ENCODE measurements around the gene INPP4B. TPM values are rescaled to one million over a fixed set of nuclear protein-coding genes. Genes with fewer than 3 reads are reported as not detected.

INPP4B gene
- total and polyA plus RNA-seq, 9 donors, result 1.7 to 14.7 (median 10.7) TPM

- WGBS, 3 donors, result 82 to 96% (median 96%) methylated on average over 2 of the region's 2 CpGs
- no peaks in the 10 kb centered on the region for H3K36me3 ChIP-seq
- H3K4me3 ChIP-seq, result no peak overlapping the region
- DNase-seq, result no peak
- TF ChIP-seq, protein P1, sequence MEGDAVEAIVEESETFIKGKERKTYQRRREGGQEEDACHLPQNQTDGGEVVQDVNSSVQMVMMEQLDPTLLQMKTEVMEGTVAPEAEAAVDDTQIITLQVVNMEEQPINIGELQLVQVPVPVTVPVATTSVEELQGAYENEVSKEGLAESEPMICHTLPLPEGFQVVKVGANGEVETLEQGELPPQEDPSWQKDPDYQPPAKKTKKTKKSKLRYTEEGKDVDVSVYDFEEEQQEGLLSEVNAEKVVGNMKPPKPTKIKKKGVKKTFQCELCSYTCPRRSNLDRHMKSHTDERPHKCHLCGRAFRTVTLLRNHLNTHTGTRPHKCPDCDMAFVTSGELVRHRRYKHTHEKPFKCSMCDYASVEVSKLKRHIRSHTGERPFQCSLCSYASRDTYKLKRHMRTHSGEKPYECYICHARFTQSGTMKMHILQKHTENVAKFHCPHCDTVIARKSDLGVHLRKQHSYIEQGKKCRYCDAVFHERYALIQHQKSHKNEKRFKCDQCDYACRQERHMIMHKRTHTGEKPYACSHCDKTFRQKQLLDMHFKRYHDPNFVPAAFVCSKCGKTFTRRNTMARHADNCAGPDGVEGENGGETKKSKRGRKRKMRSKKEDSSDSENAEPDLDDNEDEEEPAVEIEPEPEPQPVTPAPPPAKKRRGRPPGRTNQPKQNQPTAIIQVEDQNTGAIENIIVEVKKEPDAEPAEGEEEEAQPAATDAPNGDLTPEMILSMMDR (IDR thresholded peaks at IDR 0.05), result no peak
- TF ChIP-seq POLR2A (IDR thresholded peaks at IDR 0.05) (no peak), EP300 (IDR thresholded peaks at IDR 0.05) (no peak)
- intact Hi-C loops (cut with DNase I), result loop anchor here in 1 of 4 donors (5.0 kb wide), 1 partner anchor 361 kb away; no protein-coding TSS in a partner anchor
- H3K27ac ChIP-seq, result no peak overlapping the region
- no peaks in the 10 kb centered on the region for H3K27me3 ChIP-seq
- no peaks in the 10 kb centered on the region for H3K4me1 ChIP-seq (ENCODE audit: insufficient read depth)
- no peaks in the 10 kb centered on the region for H3K9me3 ChIP-seq
Measured at GRCh38 chr4:142463206-142463605, 382.9 kb downstream of the INPP4B start.

GRCh38 chr4:142452161-142452855, 393.8 kb downstream of the INPP4B start:
- TF ChIP-seq EP300 (IDR thresholded peaks at IDR 0.05) (no peak), POLR2A (IDR thresholded peaks at IDR 0.05) (no peak)
- TF ChIP-seq, protein P1 (IDR thresholded peaks at IDR 0.05), result no peak
- H3K9me3 ChIP-seq, result no peaks in the 10 kb centered on the region
- no peaks in the 10 kb centered on the region for H3K36me3 ChIP-seq
- no peaks in the 10 kb centered on the region for H3K4me1 ChIP-seq (ENCODE audit: insufficient read depth)
- no peak overlapping the region for H3K27ac ChIP-seq
- H3K27me3 ChIP-seq, result no peaks in the 10 kb centered on the region
- 78 to 85% (median 83%) methylated on average over 6 of the region's 6 CpGs for WGBS, 3 donors
- no peak overlapping the region for H3K4me3 ChIP-seq
- no peak for DNase-seq
- intact Hi-C loops (cut with DNase I), result no loop called here

DNA sequence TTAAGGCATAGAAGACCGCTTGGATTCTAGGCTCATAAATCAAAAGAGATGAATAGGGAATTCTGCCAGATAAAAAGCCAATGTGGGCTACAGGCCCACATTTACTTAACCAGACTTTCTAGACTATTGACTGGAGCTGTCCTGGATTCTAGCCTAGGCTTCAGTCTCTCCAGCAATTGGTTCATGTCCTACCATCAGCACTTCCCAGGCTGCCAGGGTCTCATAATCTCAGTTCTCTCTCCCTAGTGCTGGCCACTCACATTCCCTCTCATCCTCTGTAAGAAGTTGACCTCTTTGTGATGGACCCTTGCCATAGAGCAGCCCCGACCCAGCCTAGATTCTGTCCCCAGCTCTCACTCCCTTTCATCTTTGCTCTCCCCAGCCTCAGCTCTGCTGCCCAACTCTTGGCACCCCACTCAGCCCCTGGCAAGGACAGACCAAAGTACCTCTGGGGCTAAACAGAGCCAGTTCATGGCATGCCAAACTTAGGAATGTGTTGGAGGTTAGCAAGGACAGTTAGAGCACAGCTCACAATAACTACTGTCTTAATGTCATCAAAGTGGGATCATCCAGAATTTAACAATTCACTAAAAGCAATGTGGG, 396.2 kb downstream of the INPP4B start:
- no peak for TF ChIP-seq POLR2A (IDR thresholded peaks at IDR 0.05)
- no peak for TF ChIP-seq EP300 (IDR thresholded peaks at IDR 0.05)
- TF ChIP-seq, protein P1 (IDR thresholded peaks at IDR 0.05), result no peak
- no peaks in the 10 kb centered on the region for H3K36me3 ChIP-seq
- 83 to 92% (median 86%) methylated on average over 2 of the region's 2 CpGs for WGBS, 3 donors
- H3K27ac ChIP-seq, result no peak overlapping the region
- intact Hi-C loops (cut with DNase I), result no loop called here
- H3K9me3 ChIP-seq, result no peaks in the 10 kb centered on the region
- no peak overlapping the region for H3K4me3 ChIP-seq
- no peak for DNase-seq
- no peaks in the 10 kb centered on the region for H3K27me3 ChIP-seq
- H3K4me1 ChIP-seq (ENCODE audit: insufficient read depth), result no peaks in the 10 kb centered on the region

DNA sequence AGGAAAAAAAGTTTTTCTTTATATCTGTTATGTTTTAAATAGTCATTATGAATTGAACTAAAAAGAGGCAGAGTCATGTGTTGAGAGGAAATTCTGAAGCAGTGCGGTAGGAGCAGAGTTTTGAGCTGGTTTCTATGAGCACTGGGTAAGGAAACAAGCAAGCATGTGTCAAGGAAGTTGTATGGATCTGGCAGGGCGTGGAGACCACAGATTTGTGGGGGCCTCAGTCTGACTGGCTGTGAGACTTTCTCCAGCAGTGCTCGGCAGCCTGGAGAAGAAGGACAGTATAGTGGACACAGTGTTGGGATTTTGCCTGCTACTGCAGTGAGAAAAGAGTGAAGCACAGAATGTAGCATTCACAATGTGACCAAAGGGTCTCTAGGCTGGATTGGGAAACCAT, 399.1 kb downstream of the INPP4B start:
- no peaks in the 10 kb centered on the region for H3K27me3 ChIP-seq
- no peak overlapping the region for H3K4me3 ChIP-seq
- H3K36me3 ChIP-seq, result no peaks in the 10 kb centered on the region
- no peak overlapping the region for H3K27ac ChIP-seq
- H3K9me3 ChIP-seq, result no peaks in the 10 kb centered on the region
- intact Hi-C loops (cut with DNase I), result no loop called here
- 84 to 93% (median 88%) methylated on average over 3 of the region's 3 CpGs for WGBS, 3 donors
- no peaks in the 10 kb centered on the region for H3K4me1 ChIP-seq (ENCODE audit: insufficient read depth)
- no peak for DNase-seq
- TF ChIP-seq, protein P1 (IDR thresholded peaks at IDR 0.05), result no peak
- TF ChIP-seq EP300 (IDR thresholded peaks at IDR 0.05), result no peak
- no peak for TF ChIP-seq POLR2A (IDR thresholded peaks at IDR 0.05)

All from ovary (tissue), 9 donors.